Heart left ventricle (tissue), 13 donors: ENCODE data around the gene CDAN1.
"Not testable (repeated sequence)": the region's sequence is repeated elsewhere in the genome, so short reads cannot be mapped to it uniquely, and the experiment has no call there.

Source experiments
- CTCF ChIP-seq, 12 donors: fragments of 200-600 bp; sonication (generic) in 4 of 12; IDR thresholded peaks; one replicate each; pipeline versions ENCODE4 v1.5.0 to v1.8.0; 2018 to 2022; ENCODE audit warnings: antibody characterized with exemption in 12 of 12, mild to moderate bottlenecking in 5 of 12
- POLR2A ChIP-seq, 2 donors: fragments of 450-650 bp; IDR thresholded peaks; one replicate each; pipeline ENCODE4 v1.6.1; 2017; ENCODE audit warnings: antibody characterized with exemption in 2 of 2, mild to moderate bottlenecking in 2 of 2, moderate library complexity in 2 of 2
- donor health status: ischemic (EF 13 %, LVEDD 7.1; RV severe dilation, severe dysfunction).
- donor health status: DM: no; HTN: yes; CAD: no.
- donor health status: DM: no; HTN: no; CAD: no.
- donor health status: ischemic (EF 25% LVEDD 6.9; RV normal size, moderate dysfunction).
- donor health status: ischemic (EF 25% LVEDD 5.7; RV mildly dilated, moderate dysfunction).
- donor health status: ischemic (EF 35%, LVEDD 5.7; RV mildly dilated, moderate dysfunction).
- donor health status: nonischemic (EF 11% LVEDD 7.7; RV severe dilation, severe dysfunction).
- donor health status: DM: yes; HTN: yes; CAD: no.
- donor health status: PGD.
- donor health status: ischemic (EF 29% LVEDD 5.4; RV normal size, mild dysfunction).
- donor health status: nonischemic (EF 23%, LVEDD 6.1; RV moderate dilation, normal function).

- not testable (repeated sequence) for TF ChIP-seq CTCF, POLR2A (IDR thresholded peaks at IDR 0.05)
Measured at GRCh38 chr15:42764154-42764731, 27.3 kb upstream of the CDAN1 start.
